ENCODE measurements around the gene PEA15.

The PEA15 gene

DNA sequence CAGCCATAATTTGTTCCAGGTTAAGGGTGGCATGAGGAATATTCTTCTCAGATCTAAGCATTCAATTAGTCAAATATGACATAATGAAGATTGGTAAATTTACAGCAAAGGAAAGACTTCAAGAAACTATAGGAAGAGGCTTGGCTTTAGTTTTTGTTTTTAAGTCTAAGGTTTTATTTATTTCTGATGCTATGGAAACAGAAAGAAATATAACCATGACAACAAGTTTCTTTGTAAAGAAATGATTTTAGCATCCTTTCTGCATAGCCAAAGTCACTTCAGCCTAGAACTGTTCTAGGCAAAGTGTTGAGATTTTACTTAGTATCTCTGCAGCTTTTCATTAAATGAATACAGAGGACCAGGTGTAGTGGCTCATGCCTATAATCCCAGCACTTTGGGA lies 27.7 kb downstream of the PEA15 start:
- in situ Hi-C loops (cut with HindIII; ENCODE audit: low sequenced_read_pairs) = no loop called here

DNA sequence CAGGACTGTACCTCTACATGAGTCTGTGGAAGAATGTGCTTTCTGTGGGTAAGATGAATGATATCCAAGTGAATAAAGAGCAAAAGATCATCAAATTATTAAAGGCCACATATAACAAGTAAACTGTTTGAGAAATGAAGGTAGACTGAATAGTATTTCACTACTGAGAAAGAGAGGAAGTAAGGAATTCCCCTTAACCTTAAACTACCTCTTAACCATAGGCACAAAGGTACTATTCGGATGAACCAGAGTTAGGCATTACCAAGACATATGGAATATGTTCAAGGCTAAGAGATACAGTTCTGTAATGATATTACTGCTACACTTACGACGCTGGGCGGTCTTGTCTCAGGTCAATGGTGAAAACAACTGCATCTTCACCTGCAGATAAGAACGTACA lies 31.6 kb downstream of the PEA15 start:
- in situ Hi-C loops (cut with HindIII; ENCODE audit: low sequenced_read_pairs) = no loop called here

DNA sequence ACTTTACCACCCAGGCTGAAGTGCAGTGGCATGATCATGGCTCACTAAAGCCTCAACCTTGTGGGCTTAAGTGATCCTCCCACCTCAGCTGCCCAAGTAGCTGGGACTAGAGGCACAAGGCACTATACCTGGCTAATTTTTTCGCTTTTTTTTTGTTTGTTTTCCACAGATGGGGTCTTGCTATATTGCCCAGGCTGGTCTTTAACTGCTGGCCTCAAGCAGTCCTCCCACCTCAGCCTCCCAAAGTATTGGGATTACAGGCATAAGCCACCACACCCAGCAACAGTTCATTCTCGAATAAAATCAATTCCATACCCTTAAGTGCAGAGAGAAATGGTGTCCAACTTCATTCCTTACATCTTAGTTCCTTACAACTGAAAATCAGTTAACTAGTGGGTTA lies 32.4 kb downstream of the PEA15 start:
- in situ Hi-C loops (cut with HindIII; ENCODE audit: low sequenced_read_pairs) = no loop called here

DNA sequence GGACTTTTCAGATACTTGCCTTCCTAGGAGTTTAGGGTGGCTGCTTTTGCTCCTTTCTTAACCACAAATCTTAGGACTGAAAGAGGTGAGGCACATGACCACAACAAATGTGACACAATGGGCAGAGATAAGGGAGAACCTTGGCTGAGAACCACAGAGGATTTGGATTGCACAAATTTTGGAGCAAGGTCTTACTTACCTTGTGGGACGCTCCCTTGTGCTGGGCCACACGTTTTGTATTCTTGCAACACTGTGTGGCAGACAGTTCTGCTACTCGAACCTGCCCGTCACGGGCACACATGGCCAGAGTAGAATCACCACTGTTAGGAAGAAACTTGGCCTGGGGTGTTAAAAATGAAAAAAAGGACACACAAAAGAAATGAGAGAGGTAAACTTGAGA lies 33.2 kb downstream of the PEA15 start:
- in situ Hi-C loops (cut with HindIII; ENCODE audit: low sequenced_read_pairs) = no loop called here

DNA sequence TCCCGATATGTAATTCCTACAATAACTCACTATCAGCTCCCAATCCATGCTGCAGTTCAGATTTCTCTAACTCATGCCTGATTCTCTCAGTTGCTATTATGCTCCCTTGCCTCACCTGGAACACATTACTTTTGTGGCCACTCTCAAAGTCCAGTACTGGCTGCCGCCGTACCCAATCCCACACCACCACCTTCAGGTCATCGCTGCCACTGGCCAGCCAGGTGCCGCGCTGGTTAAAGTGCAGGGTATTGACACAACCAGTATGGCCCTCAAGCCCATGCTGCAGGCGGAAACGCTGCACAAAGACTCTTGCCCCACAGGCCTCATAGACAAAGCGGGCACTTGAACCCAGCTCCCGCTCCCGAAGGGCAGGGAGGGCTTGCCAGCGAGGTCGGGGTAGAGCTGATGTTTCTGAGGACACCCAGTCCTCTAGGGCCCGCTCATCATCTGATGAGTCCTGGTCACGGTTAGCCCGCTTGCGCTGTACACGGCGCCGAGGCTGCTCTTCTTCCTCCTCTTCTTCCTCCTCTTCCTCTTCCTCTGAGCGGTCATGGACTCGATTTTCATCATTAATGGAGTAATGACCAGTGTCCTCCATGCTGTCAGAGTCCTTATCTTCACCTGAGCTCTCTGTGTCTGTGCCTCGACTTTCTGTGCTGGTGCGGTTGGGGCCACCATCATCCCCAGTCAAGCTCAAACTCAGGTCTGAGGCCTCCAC lies 34.6 kb downstream of the PEA15 start:
- in situ Hi-C loops (cut with HindIII; ENCODE audit: low sequenced_read_pairs) = no loop called here

DNA sequence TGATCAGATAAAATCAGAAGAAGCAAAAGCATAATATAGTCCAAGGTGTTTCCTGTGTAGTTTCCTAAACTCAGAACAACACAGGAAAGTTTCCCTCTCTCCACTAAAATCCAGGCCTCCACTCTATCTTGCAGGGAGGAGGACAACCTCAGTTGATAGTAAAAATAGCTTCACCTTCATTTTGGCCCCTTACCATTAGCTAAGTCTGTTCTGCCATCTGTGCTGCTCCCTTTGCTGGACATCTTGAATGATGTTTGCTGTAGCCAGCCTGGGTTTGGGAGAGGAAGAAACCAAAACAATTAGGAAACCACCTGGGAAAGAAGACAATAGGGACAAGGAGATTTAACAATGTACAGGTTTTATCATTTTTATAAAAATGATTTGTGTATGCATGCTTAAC lies 38.6 kb downstream of the PEA15 start:
- in situ Hi-C loops (cut with HindIII; ENCODE audit: low sequenced_read_pairs) = no loop called here

DNA sequence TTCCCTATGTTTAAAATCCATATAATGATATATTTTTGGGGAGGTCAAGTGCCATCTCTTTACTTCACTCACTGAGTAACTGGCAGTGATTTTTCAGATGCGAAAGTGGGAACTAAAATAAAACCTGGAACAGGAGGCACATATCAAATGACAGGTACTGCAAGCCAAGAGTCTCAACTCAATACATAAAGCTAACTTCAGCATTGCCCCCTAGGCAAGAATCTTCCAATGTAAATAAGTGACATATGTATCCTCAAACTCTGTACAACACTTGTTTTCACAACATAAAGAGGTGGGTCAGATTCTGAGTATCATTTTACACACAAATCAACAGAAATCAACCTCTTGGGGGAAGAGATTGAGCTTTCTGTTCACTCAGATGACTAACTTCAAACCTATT lies 39.0 kb downstream of the PEA15 start:
- in situ Hi-C loops (cut with HindIII; ENCODE audit: low sequenced_read_pairs) = no loop called here

DNA sequence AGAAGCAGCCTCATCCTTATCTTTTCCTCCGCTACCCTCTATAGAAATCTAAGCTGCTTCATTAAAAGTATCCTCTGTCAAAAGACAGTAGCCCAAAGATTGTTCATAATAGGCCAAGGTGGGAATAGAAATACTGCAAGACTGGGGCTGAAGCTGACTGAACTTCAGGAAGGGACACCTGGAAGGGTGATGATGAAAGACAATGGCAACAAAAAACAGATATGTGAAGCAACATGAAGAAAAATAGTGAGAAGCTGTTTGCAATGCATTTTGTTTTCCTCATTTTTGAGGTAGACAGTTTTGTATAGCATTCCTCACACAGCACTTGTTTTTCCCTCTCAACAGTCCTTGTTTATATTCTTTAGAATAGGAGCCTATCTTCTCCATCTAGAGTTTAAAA lies 40.2 kb downstream of the PEA15 start:
- in situ Hi-C loops (cut with HindIII; ENCODE audit: low sequenced_read_pairs) = no loop called here

DNA sequence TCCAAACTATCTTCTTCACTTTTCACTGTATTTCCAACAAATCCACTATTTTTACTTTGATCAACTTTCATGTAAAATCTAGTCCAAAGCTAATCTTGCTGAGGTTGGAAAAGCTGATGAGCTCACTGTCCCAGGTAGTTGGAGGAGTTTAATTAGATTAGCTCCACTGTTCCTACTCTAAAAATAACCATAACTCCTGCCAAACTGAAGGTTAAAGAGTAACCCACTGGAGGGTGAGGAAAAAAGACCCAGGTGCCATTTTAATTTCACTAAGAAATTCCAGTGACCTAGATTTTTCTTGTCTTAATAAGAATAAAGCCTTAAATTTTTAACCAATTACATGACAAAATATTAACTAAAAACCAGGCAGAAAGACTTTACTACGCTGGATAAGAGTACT lies 41.9 kb downstream of the PEA15 start:
- in situ Hi-C loops (cut with HindIII; ENCODE audit: low sequenced_read_pairs) = no loop called here

DNA sequence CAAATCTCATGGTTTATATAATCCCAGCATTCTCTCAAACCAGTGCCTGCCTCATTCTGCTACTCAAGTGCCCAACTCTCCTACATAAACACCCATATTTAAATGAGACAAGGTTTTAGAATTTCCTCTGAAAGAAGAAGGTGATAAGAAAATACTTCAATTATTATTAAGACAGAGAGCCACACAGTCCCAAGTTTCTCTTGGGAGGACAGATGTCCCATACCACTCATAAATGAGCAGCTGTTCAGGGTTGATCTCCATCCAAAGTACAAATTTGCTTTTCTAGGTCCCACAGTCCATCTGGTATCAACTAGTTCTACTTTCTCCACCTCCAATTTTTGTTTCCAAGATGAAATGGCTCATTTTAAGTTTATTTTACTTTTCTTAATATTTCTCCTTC lies 45.8 kb downstream of the PEA15 start:
- in situ Hi-C loops (cut with HindIII; ENCODE audit: low sequenced_read_pairs) = loop anchor here (10.0 kb wide), 1 partner anchor 146 kb away; no protein-coding TSS in a partner anchor

DNA sequence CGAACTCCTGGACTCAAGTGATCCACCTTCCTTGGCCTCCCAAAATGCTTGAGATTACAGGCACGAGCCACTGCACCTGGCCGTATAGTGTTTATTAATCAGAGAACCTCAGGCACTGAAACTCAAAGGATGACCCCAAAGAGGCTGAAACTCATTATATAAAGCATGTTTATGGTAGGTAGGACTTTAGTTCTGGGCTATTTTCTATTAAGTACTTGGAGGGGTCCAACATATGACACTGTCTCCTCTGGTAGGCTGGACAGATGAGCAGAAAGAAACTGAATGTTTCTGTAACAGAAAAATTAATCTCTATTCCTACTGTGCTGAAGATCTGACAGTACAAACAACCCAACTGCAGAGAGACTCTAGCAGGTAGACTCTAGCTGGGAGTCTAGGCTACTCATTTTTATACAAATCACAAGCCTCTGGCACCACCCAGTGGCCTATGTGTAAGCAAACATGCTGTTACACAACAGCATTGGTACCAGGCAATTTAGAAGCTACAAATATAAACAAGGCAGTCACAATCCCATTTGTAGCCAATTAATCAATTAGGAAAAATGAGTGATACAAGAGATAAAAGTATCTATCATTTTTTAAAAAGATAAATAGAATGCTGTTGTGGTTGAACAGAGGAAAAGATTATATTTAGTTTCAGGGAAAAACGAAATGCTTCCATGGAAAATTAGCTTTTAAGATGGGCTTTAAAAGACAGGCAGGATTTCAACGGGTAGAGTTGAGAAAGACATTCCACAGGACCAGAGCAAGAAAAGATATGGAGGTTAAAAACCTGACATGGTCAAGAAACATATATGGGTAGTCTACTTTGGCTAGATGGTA lies 46.7 kb downstream of the PEA15 start:
- in situ Hi-C loops (cut with HindIII; ENCODE audit: low sequenced_read_pairs) = loop anchor here (10.0 kb wide), 1 partner anchor 147 kb away; no protein-coding TSS in a partner anchor

DNA sequence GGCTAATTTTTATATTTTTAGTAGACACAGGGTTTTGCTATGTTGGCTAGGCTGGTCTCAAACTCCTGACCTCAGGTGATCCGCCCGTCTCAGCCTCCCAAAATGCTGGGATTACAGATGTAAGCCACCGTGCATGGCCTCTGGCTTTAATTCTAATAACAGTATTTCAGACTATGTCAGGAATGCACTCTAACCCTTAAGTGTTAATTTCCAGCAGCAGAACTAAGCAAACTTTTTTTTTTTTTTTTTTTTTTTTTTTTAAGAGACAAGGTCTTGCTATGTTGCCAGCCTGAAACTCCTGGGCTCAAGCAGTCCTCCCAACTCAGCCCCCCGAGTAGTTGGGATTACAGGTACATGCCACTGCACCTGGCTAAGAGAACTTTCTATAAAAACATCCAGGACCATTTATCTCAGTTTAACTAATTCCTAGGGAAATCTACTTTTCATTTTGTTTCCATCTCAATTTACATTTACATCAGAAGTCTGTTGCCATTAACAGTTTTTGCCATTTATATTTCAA lies 50.7 kb downstream of the PEA15 start:
- in situ Hi-C loops (cut with HindIII; ENCODE audit: low sequenced_read_pairs) = loop anchor here (5.0 to 10.0 kb wide), 2 partner anchors 39 to 151 kb away; no protein-coding TSS in a partner anchor

DNA sequence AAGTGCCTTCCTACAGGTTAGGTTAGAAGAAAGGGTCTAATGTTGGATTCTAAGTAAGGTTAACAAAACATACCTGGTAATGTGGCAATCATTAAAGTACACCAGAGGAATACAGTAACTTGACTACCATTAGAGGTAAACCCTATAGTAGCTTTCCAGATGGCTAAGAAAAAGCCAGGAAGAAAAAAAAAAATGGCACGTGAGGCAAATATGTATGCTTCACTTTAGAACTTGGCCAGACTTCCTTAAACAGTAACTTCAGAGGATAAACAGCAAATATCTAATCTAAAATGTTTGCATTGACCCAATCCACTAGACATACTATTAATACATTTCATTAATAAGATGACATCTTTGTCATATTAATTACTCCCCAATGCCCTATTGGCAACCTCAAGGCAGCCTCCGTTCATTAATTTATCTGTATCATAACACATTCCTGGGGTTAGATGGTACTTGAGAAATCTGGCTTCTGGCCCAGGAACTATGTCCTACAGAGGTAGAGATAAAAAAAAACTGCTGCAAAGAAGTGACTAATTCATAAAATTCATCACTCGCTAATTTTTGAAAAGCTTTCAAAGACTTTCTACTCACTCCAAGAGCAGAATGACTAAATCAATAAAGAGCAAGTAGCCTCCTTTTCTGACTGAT lies 51.3 kb downstream of the PEA15 start:
- in situ Hi-C loops (cut with HindIII; ENCODE audit: low sequenced_read_pairs) = loop anchor here (5.0 to 10.0 kb wide), 2 partner anchors 39 to 152 kb away; no protein-coding TSS in a partner anchor

DNA sequence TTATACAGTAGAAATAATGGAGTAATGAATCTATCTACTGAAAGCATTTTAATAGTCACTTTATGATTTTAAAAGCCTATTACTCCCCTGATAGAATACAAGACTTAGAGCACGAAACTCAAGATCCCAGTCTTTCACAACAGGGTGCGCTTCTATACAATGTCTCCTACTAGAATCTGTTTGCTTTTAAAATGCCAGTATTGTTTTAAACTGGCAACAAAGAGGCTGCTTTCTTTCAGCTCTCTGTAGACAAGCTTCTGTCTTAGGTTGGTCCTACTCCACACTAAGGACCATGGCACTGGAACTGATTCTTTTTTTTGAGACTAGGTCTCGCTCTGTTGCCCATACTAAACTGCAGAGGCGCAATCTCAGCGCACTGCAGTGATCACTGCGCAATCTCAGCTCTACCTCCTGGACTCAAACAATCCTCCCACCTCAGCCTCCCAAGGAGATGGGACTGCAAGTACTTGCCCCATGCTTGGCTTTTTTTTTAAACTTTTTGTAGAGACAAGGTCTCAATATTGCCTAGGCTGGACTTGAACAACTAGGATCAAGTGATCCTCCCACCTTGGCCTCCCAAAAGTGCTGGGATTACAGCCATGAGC lies 52.3 kb downstream of the PEA15 start:
- in situ Hi-C loops (cut with HindIII; ENCODE audit: low sequenced_read_pairs) = loop anchor here (5.0 to 10.0 kb wide), 2 partner anchors 40 to 153 kb away; no protein-coding TSS in a partner anchor

DNA sequence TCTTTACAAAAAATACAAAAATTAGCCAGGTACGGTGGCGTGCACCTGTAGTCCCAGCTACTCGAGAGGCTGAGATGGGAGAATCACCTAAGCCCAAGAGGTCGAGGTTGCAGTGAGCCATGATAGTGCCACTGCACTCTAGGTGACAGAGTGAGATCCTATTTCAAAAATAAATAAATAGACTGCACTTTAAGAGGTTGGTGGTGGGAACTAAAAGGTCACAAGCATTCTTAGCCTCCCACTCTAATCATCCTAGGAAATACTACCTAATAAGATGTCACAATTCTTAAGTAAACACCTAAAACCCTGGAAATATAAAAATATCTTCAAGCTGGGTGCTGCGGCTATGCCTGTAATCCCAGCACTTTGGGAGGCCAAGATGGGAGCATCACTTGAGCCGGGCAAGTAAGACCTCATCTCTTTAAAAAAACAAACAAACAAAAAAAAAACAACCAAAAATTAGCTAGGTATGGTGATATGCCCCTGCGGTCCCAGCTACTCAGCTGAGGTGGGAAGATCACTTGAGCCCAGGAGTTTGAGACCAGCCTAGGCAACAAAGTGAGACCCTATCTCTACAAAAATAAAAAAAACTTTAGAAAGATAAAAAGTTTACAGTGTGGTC lies 53.1 kb downstream of the PEA15 start:
- in situ Hi-C loops (cut with HindIII; ENCODE audit: low sequenced_read_pairs) = loop anchor here (5.0 to 10.0 kb wide), 2 partner anchors 41 to 153 kb away; no protein-coding TSS in a partner anchor

DNA sequence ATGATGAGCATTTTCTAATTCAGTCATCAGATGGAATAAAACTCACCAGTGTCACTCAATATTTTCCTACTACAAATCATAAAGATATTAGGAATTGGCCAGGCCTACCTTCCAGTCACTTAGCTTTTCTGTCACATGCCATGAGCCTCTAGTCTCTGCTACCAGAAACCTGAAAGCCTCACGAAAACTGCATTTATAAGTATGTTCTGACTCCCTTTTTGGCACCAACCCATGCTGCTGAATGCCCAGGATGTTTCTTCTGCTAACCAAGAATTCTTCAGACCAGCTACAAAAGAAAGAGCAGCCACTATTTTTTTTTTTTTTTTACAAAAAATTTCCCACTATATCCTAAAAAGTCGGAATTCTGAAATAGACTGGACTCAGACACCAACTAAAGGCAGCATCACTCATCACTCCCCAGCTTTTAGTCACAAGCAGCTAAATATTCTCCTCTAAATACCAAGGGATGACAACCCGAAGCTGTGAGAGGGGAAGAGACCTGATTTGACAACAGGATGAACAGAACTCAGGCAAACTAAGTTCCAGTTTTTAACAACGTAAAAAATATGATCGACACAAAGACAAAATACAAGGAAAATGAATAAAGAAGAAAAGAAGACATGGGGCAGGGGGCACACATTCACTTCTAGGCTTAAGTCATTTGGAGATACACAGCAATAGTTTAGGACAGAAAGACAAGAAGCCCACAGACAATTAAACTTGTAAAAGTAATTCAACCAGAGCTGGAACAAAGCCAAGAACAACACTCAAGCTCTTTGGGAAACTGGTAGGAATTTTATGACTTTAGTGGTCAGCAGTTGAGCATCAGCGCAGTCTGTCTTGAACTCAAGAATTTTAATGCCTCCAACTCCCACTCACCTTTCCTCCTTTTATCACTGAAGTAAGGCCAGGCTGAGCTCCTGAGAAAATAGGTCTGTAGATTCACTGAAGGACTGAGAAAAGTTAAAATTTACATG lies 55.5 kb downstream of the PEA15 start:
- in situ Hi-C loops (cut with HindIII; ENCODE audit: low sequenced_read_pairs) = no loop called here

DNA sequence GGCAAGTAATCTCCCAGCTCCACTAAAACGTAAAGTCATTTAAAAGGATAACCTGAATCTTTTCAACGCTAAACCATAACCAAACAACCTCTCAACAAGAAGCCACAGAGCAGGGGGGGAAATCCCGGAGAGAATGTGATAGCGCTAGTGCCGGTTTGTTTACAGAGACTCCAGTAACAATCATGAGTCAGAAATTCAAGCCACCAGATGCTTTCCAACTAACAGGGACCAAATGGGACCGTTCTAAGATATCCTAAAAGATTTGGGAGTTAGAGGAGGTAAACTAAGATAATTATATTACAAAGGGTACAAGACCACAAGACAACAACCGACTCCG lies 56.3 kb downstream of the PEA15 start:
- in situ Hi-C loops (cut with HindIII; ENCODE audit: low sequenced_read_pairs) = no loop called here

DNA sequence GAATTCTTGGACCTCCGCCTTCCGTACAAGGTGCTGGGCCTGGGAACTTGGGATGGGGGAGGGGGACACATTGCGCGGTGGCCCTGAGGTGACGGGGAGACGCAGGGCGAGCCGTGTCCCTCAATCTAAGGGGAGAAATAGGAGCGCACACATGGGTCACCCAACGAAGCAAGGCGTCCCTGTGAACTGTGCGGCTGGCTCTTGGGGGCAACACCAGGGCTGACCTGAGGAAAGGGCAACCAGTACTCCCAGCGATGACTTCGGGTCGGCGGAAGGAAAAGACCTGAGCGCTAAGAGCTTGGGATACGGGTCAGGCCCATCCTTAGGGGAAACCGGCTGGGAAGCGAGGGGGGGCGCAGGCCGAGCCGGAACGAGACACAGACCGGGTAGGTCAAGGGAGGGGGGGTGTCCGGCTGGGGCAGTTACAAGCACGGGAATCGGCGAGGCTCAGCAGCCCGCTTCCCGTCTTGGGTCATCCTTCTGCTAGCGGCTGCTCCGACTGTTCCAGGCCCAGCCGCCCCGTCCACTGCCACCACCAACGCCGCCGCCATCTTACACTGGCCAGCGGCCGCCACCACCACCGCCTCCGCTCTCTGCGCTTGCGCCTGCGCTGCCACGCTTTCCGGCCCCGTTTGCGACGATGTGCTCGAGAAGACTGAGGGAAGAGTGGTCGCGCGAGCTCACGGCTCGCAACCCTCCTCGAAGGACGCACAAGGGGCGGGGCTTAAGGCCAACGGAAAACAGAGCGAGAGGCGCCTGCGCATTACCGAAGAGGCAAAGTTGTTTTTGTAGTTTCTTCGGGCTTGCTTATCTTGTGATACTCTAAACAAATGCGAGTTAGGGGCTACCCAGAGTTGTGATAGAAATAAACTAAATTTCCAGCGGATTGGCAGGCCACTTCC lies 57.0 kb downstream of the PEA15 start, which contains the start of gene DCAF8:
DCAF8 (minus strand) TSS at position 657 of the 902 bp plus-strand sequence. CDS start 18,541 bp downstream, outside the sequence.
- in situ Hi-C loops (cut with HindIII; ENCODE audit: low sequenced_read_pairs) = no loop called here

Data from endothelial cell of hepatic sinusoid (primary cell).